HEK293 (cell line): ENCODE measurements around the gene MICALL1.
"Not testable (repeated sequence)": the region's sequence is repeated elsewhere in the genome, so short reads cannot be mapped to it uniquely, and the experiment has no call there.

Source experiments
- CTCF ChIA-PET: fragments of 350-600 bp; formaldehyde crosslinking; extraction: SDS; loops from one replicate; lab custom pipeline; 2021; ENCODE audit warnings: antibody characterized with exemption; lab: Yijun Ruan, JAX
- POLR2A ChIA-PET: fragments of 300-600 bp; formaldehyde crosslinking; extraction: SDS; loops from one replicate; lab custom pipeline; 2020; ENCODE audit warnings: antibody characterized with exemption, inconsistent platforms; lab: Yijun Ruan, JAX
- H3K27ac ChIP-seq: fragments of 200-500 bp; sonication (Bioruptor generic); 2 replicates; pipeline ENCODE4 v1.5.1; 2014; ENCODE audit warnings: low read depth, low read length, control low read depth, inconsistent platforms; ENCODE audit errors: extremely low read depth
- H3K36me3 ChIP-seq, 2 experiments: fragments of 200-500 bp in 1 of 2; sonication (Bioruptor generic) in 1 of 2; 1 replicate in 1 of 2; 2 replicates in 1 of 2; pipeline ENCODE4 v1.5.1; 2014 to 2017; ENCODE audit warnings: inconsistent platforms in 2 of 2, low read length in 2 of 2; ENCODE audit not compliant: control insufficient read depth in 2 of 2, insufficient read depth in 1 of 2
- H3K4me1 ChIP-seq: fragments of 200-500 bp; sonication (Bioruptor generic); 2 replicates; pipeline ENCODE4 v1.5.1; 2014; ENCODE audit warnings: mild to moderate bottlenecking, low read length, inconsistent platforms; ENCODE audit not compliant: control insufficient read depth, insufficient read depth
- H3K4me3 ChIP-seq: 2 replicates; pipeline ENCODE4 v1.5.1; 2011; ENCODE audit warnings: low read depth, mild to moderate bottlenecking, control low read depth, low read length, moderate library complexity
- H3K9me3 ChIP-seq: fragments of 200-500 bp; sonication (Bioruptor generic); 2 replicates; pipeline ENCODE4 v1.5.1; 2014; ENCODE audit warnings: low read depth, low read length, inconsistent platforms; ENCODE audit not compliant: control insufficient read depth, insufficient read depth
- BCL11A ChIP-seq: fragments of 450-650 bp; formaldehyde crosslinking; IDR thresholded peaks from 2 replicates; pipeline ENCODE4 v1.5.1; 2016; ENCODE audit warnings: low read depth, missing biosample characterization, missing genetic modification characterization
- KLF9 ChIP-seq: fragments of 450-650 bp; formaldehyde crosslinking; IDR thresholded peaks from 2 replicates; pipeline ENCODE4 v1.5.1; 2016; ENCODE audit warnings: missing biosample characterization, missing genetic modification characterization, low read depth
- ZBTB48 ChIP-seq: fragments of 450-650 bp; formaldehyde crosslinking; IDR thresholded peaks from 2 replicates; pipeline ENCODE4 v1.5.1; 2016; ENCODE audit warnings: missing biosample characterization, missing genetic modification characterization
- ZNF112 ChIP-seq: fragments of 450-650 bp; formaldehyde crosslinking; IDR thresholded peaks from 2 replicates; pipeline ENCODE4 v1.5.0; 2017; ENCODE audit warnings: missing biosample characterization, missing genetic modification characterization
- ZNF350 ChIP-seq: fragments of 450-650 bp; formaldehyde crosslinking; IDR thresholded peaks from 2 replicates; pipeline ENCODE4 v1.5.0; 2017; ENCODE audit warnings: missing biosample characterization, mild to moderate bottlenecking, missing genetic modification characterization
- ZNF449 ChIP-seq: fragments of 450-650 bp; formaldehyde crosslinking; IDR thresholded peaks from 2 replicates; pipeline ENCODE4 v1.5.1; 2017; ENCODE audit warnings: missing biosample characterization, mild to moderate bottlenecking, missing genetic modification characterization, moderate library complexity
- TF ChIP-seq, protein P1 (sequence below): fragments of 450-650 bp; formaldehyde crosslinking; IDR thresholded peaks from 2 replicates; pipeline ENCODE4 v1.5.1; 2016; ENCODE audit warnings: missing biosample characterization, missing genetic modification characterization

The MICALL1 gene

GRCh38 chr22:37947142-37947795 is 41.2 kb downstream of the MICALL1 start:
- CTCF ChIA-PET: interaction anchor here (0.6 to 3.9 kb wide), 4 partner anchors 13 to 130 kb away, joined by 3 to 16 read pairs (median 9); no protein-coding TSS in a partner anchor
- H3K4me3 ChIP-seq, H3K9me3 ChIP-seq, H3K36me3 ChIP-seq, H3K4me1 ChIP-seq, POLR2A ChIA-PET, H3K27ac ChIP-seq: not testable (repeated sequence)

- H3K4me3 ChIP-seq: no peak overlapping the region
- no peaks in the 10 kb centered on the region; a peak in 1 of 3 replicates for H3K36me3 ChIP-seq
- no peaks in the 10 kb centered on the region for H3K9me3 ChIP-seq
- ChIA-PET POLR2A (interaction anchor here (0.6 to 1.2 kb wide), 2 partner anchors 36 to 45 kb away, joined by 3 read pairs; partner anchors contain the start of gene MICALL1), CTCF (interaction anchor here (1.4 kb wide), 1 partner anchor 17 kb away, joined by 4 read pairs; no protein-coding TSS in a partner anchor)
- TF ChIP-seq ZBTB48: 0 out of 2 replicates have a peak, but pooled peaks have one; percentile 22
- no peak for TF ChIP-seq BCL11A (tag by site-specific recombination)
- H3K4me1 ChIP-seq: 0 out of 2 replicates have a peak, but pooled peaks cover 4% of the 10 kb centered on the region
- no peak overlapping the region for H3K27ac ChIP-seq
Measured at GRCh38 chr22:37951305-37951704, 45.2 kb downstream of the MICALL1 start.

- H3K4me1 ChIP-seq, H3K27ac ChIP-seq, H3K9me3 ChIP-seq, POLR2A ChIA-PET: not testable (repeated sequence)
- H3K4me3 ChIP-seq: peak overlapping the region; percentile 99
- peaks cover 8 to 13% of the 10 kb centered on the region in 2 experiments; a peak in 2 of 3 replicates for H3K36me3 ChIP-seq
- CTCF ChIA-PET: interaction anchor here (1.0 to 1.4 kb wide), 2 partner anchors 12 to 19 kb away, joined by 3 to 4 read pairs; no protein-coding TSS in a partner anchor
Measured at GRCh38 chr22:37952629-37953028, 46.5 kb downstream of the MICALL1 start.

GRCh38 chr22:37953062-37953436 is 47.0 kb downstream of the MICALL1 start:
- POLR2A ChIA-PET: interaction anchor here (0.6 to 1.8 kb wide), 14 partner anchors 8 to 729 kb away, joined by 3 to 11 read pairs (median 4); partner anchors contain the start of genes ANKRD54, GCAT, GGA1 and MICALL1

More at GRCh38 chr22:37953062-37953436, 47.0 kb downstream of the MICALL1 start:
- CTCF ChIA-PET: interaction anchor here (0.6 to 2.6 kb wide), 9 partner anchors 9 to 747 kb away, joined by 3 to 8 read pairs (median 5); no protein-coding TSS in a partner anchor
- no peak overlapping the region for H3K27ac ChIP-seq
- H3K4me3 ChIP-seq: peak overlapping the region; percentile 99
- H3K9me3 ChIP-seq: no peaks in the 10 kb centered on the region
- TF ChIP-seq KLF9 (tag by site-specific recombination) (peak; percentile 33), ZNF112 (no peak), ZNF449 (no peak), ZNF350 (no peak)
- TF ChIP-seq, protein P1, sequence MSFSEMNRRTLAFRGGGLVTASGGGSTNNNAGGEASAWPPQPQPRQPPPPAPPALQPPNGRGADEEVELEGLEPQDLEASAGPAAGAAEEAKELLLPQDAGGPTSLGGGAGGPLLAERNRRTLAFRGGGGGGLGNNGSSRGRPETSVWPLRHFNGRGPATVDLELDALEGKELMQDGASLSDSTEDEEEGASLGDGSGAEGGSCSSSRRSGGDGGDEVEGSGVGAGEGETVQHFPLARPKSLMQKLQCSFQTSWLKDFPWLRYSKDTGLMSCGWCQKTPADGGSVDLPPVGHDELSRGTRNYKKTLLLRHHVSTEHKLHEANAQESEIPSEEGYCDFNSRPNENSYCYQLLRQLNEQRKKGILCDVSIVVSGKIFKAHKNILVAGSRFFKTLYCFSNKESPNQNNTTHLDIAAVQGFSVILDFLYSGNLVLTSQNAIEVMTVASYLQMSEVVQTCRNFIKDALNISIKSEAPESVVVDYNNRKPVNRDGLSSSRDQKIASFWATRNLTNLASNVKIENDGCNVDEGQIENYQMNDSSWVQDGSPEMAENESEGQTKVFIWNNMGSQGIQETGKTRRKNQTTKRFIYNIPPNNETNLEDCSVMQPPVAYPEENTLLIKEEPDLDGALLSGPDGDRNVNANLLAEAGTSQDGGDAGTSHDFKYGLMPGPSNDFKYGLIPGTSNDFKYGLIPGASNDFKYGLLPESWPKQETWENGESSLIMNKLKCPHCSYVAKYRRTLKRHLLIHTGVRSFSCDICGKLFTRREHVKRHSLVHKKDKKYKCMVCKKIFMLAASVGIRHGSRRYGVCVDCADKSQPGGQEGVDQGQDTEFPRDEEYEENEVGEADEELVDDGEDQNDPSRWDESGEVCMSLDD (tag by site-specific recombination): no peak
- 0 out of 2 replicates have a peak, but pooled peaks cover 4% of the 10 kb centered on the region for H3K4me1 ChIP-seq
- peaks cover 13 to 17% of the 10 kb centered on the region in 2 experiments; a peak in 2 of 3 replicates for H3K36me3 ChIP-seq
